H1 (cell line): Measurements from ENCODE around the gene BLNK.

ENCODE experiments used
- BRCA1 ChIP-seq: IDR thresholded peaks from 2 replicates; pipeline ENCODE4 v1.6.1; 2012; ENCODE audit warnings: low read depth, low read length, improper control_type of control experiment
- CBX5 ChIP-seq: fragments of 300-800, 300-1000 bp; sonication (generic); IDR thresholded peaks from 2 replicates; pipeline ENCODE4 v1.7.1; 2016; ENCODE audit warnings: antibody characterized with exemption, low read length, low read depth
- POLR2A ChIP-seq, 2 experiments: IDR thresholded peaks; 1 replicate in 1 of 2; 2 replicates in 1 of 2; pipeline ENCODE4 v1.6.1; 2011; ENCODE audit warnings: low read depth in 2 of 2, low read length in 2 of 2, mild to moderate bottlenecking in 2 of 2; ENCODE audit errors: control extremely low read depth in 1 of 2

DNA sequence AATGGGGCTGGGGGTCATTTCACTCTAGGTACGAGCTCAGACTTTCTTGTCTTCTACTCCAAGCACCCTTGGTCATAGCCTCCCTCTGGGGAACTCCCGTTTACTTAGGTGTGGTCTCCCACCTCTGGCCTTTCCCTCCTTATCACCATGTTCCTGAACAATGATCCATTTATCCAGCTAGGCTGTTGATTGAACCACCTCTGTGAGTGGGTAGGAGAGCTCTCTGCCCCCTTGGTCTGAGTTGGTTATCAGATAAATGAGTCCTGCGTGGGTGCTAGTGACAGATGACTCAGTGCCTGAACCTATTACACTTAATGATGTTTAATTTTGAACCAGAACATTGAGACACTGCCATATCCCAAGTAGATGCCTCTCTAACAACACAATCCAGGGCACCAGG lies 9.4 kb downstream of the BLNK start:
- TF ChIP-seq BRCA1 (no peak), POLR2A (IDR thresholded peaks at IDR 0.05; ENCODE audit: control extremely low read depth in 1 of 2, low read depth in 2 of 2, low read length in 2 of 2) (no peak), CBX5 (no peak)
